IPS DF 6.9 (cell line): ENCODE data around the gene ICOSLG.

Experiments used
- DNase-seq: peaks from one replicate; pipeline ENCODE4 v3.0.0-alpha.2; 2013; ENCODE audit warnings: low read depth, low spot score
- H3K27ac ChIP-seq: one replicate; pipeline ENCODE4 v1.5.1; 2013; ENCODE audit warnings: low read length, control low read depth
- H3K27me3 ChIP-seq: 2 replicates; pipeline ENCODE4 v1.6.1; 2013; ENCODE audit warnings: mild to moderate bottlenecking, low read length; ENCODE audit not compliant: control insufficient read depth, insufficient read depth
- H3K36me3 ChIP-seq: 2 replicates; pipeline ENCODE4 v1.6.1; 2013; ENCODE audit warnings: low read length; ENCODE audit not compliant: control insufficient read depth, insufficient read depth
- H3K4me1 ChIP-seq: 2 replicates; pipeline ENCODE4 v1.6.1; 2013; ENCODE audit warnings: low read length; ENCODE audit not compliant: control insufficient read depth, insufficient read depth
- H3K4me3 ChIP-seq: 2 replicates; pipeline ENCODE4 v1.5.1; 2013; ENCODE audit warnings: mild to moderate bottlenecking, low read length
- H3K9me3 ChIP-seq: 2 replicates; pipeline ENCODE4 v1.6.1; 2013; ENCODE audit warnings: low read length, inconsistent platforms; ENCODE audit not compliant: control insufficient read depth, insufficient read depth
- WGBS: extraction: QIAGEN DNeasy Blood & Tissue Kit; methylation state at CpG from one replicate; pipeline ENCODE4 v1.1.7; 2013; ENCODE audit warnings: mixed read lengths, missing lambda C conversion rate; ENCODE audit not compliant: insufficient read length, insufficient coverage; 5-methylcytosine and 5-hydroxymethylcytosine counted together

ICOSLG gene

GRCh38 chr21:44282370-44282769 is 41.6 kb upstream of the ICOSLG start:
- no peaks in the 10 kb centered on the region for H3K9me3 ChIP-seq
- H3K27ac ChIP-seq = no peak overlapping the region
- no peaks in the 10 kb centered on the region for H3K27me3 ChIP-seq
- DNase-seq = no peak
- H3K4me3 ChIP-seq = no peak overlapping the region
- no CpG with 5 or more reads among the region's 9 CpGs for WGBS
- no peaks in the 10 kb centered on the region; the same call in 1 of the 2 replicates for H3K36me3 ChIP-seq
- peaks cover 7% of the 10 kb centered on the region for H3K4me1 ChIP-seq

- Histone ChIP-seq H3K4me3 (no peak overlapping the region), H3K9me3 (no peaks in the 10 kb centered on the region), H3K4me1 (peaks cover 7% of the 10 kb centered on the region), H3K36me3 (no peaks in the 10 kb centered on the region; the same call in 1 of the 2 replicates), H3K27me3 (no peaks in the 10 kb centered on the region), H3K27ac (no peak overlapping the region)
- WGBS = no CpG with 5 or more reads among the region's 9 CpGs
- DNase-seq = no peak
Observed at GRCh38 chr21:44281801-44282200, 41.1 kb upstream of the ICOSLG start.

GRCh38 chr21:44279354-44280260 is 38.9 kb upstream of the ICOSLG start:
- Histone ChIP-seq H3K27ac (no peak overlapping the region), H3K36me3 (no peaks in the 10 kb centered on the region; the same call in 1 of the 2 replicates), H3K27me3 (no peaks in the 10 kb centered on the region), H3K4me3 (no peak overlapping the region), H3K9me3 (no peaks in the 10 kb centered on the region), H3K4me1 (peaks cover 7% of the 10 kb centered on the region)
- WGBS = no CpG with 5 or more reads among the region's 19 CpGs
- DNase-seq = no peak

- Histone ChIP-seq H3K4me3 (no peak overlapping the region), H3K4me1 (no peaks in the 10 kb centered on the region), H3K27ac (no peak overlapping the region), H3K27me3 (no peaks in the 10 kb centered on the region), H3K9me3 (no peaks in the 10 kb centered on the region), H3K36me3 (no peaks in the 10 kb centered on the region)
- WGBS = no CpG with 5 or more reads among the region's 5 CpGs
- no peak for DNase-seq
Observed at GRCh38 chr21:44275041-44275440, 34.3 kb upstream of the ICOSLG start.

- H3K4me1 ChIP-seq = no peaks in the 10 kb centered on the region
- H3K4me3 ChIP-seq = no peak overlapping the region
- no peaks in the 10 kb centered on the region for H3K36me3 ChIP-seq
- no CpG with 5 or more reads among the region's 7 CpGs for WGBS
- no peak for DNase-seq
- H3K27me3 ChIP-seq = no peaks in the 10 kb centered on the region
- no peak overlapping the region for H3K27ac ChIP-seq
- H3K9me3 ChIP-seq = no peaks in the 10 kb centered on the region
Observed at GRCh38 chr21:44273046-44273445, 32.3 kb upstream of the ICOSLG start.

- Histone ChIP-seq H3K36me3 (no peaks in the 10 kb centered on the region), H3K27me3 (no peaks in the 10 kb centered on the region), H3K9me3 (no peaks in the 10 kb centered on the region), H3K4me1 (no peaks in the 10 kb centered on the region), H3K4me3 (no peak overlapping the region), H3K27ac (no peak overlapping the region)
- WGBS = no CpG with 5 or more reads among the region's 18 CpGs
- DNase-seq = no peak
Observed at GRCh38 chr21:44272284-44272858, 31.6 kb upstream of the ICOSLG start.

GRCh38 chr21:44271558-44272283 is 31.0 kb upstream of the ICOSLG start:
- no peaks in the 10 kb centered on the region for H3K27me3 ChIP-seq
- no peaks in the 10 kb centered on the region for H3K36me3 ChIP-seq
- no peaks in the 10 kb centered on the region for H3K9me3 ChIP-seq
- H3K27ac ChIP-seq = no peak overlapping the region
- no CpG with 5 or more reads among the region's 18 CpGs for WGBS
- H3K4me3 ChIP-seq = no peak overlapping the region
- no peak for DNase-seq
- no peaks in the 10 kb centered on the region for H3K4me1 ChIP-seq

GRCh38 chr21:44269090-44269489 is 28.3 kb upstream of the ICOSLG start:
- WGBS = no CpG with 5 or more reads among the region's 8 CpGs
- DNase-seq = no peak
- Histone ChIP-seq H3K27me3 (no peaks in the 10 kb centered on the region), H3K9me3 (no peaks in the 10 kb centered on the region), H3K4me1 (no peaks in the 10 kb centered on the region), H3K4me3 (no peak overlapping the region), H3K36me3 (no peaks in the 10 kb centered on the region), H3K27ac (no peak overlapping the region)

- DNase-seq = no peak
- H3K9me3 ChIP-seq = no peaks in the 10 kb centered on the region
- WGBS = no CpG with 5 or more reads among the region's 19 CpGs
- no peaks in the 10 kb centered on the region for H3K27me3 ChIP-seq
- H3K27ac ChIP-seq = no peak overlapping the region
- H3K4me1 ChIP-seq = peaks cover 3% of the 10 kb centered on the region; the same call in 1 of the 2 replicates
- no peaks in the 10 kb centered on the region for H3K36me3 ChIP-seq
- H3K4me3 ChIP-seq = no peak overlapping the region
Observed at GRCh38 chr21:44267655-44268142, 27.0 kb upstream of the ICOSLG start.

GRCh38 chr21:44265734-44266270 is 25.1 kb upstream of the ICOSLG start:
- Histone ChIP-seq H3K27me3 (no peaks in the 10 kb centered on the region), H3K9me3 (no peaks in the 10 kb centered on the region), H3K27ac (no peak overlapping the region), H3K4me3 (no peak overlapping the region), H3K36me3 (no peaks in the 10 kb centered on the region), H3K4me1 (peaks cover 3% of the 10 kb centered on the region; the same call in 1 of the 2 replicates)
- WGBS = no CpG with 5 or more reads among the region's 17 CpGs
- no peak for DNase-seq
